ENCODE measurements around the gene ANKS3. TPM values are rescaled to one million over a fixed set of nuclear protein-coding genes. Genes with fewer than 3 reads are reported as not detected.
A peak's percentile ranks its signal among the peaks of the same experiment; 100 is the strongest.

Gene ANKS3
- total RNA-seq, 1 experiment from 2014 or later, result 35.0 TPM

GRCh38 chr16:4678596-4678995, 55.5 kb downstream of the ANKS3 start:
- intact Hi-C loops (cut with micrococcal nuclease), result no loop called here
- no peaks in the 10 kb centered on the region for H3K9me3 Mint-ChIP-seq (ENCODE audit: unreplicated experiment)
- DNase-seq (ENCODE audit: unreplicated experiment), result no peak
- BruUV-seq (replicated peaks), result no TSS peak
- CTCF ChIA-PET, result no interaction called here
- no peaks in the 10 kb centered on the region for H3K27me3 Mint-ChIP-seq (ENCODE audit: insufficient read depth, unreplicated experiment)
- H3K36me3 Mint-ChIP-seq (ENCODE audit: insufficient read depth, unreplicated experiment), result peaks cover 50% of the 10 kb centered on the region
- no peak for TF ChIP-seq CTCF (IDR thresholded peaks at IDR 0.05; ENCODE audit: unreplicated experiment)
- no peak overlapping the region for H3K27ac Mint-ChIP-seq (ENCODE audit: low read depth, unreplicated experiment)
- peak overlapping the region; percentile 52 for H3K4me3 Mint-ChIP-seq (ENCODE audit: unreplicated experiment)
- peaks cover 15% of the 10 kb centered on the region for H3K4me1 Mint-ChIP-seq (ENCODE audit: insufficient read depth, unreplicated experiment)
- POLR2A ChIA-PET, result no interaction called here

- BruUV-seq (replicated peaks), result no TSS peak
- peak overlapping the region; percentile 52 for H3K4me3 Mint-ChIP-seq (ENCODE audit: unreplicated experiment)
- DNase-seq (ENCODE audit: unreplicated experiment), result no peak
- ChIA-PET POLR2A (no interaction called here), CTCF (interaction anchor here (0.6 kb wide), 2 partner anchors 8 to 29 kb away, joined by 3 to 4 read pairs; no protein-coding TSS in a partner anchor)
- TF ChIP-seq CTCF (IDR thresholded peaks at IDR 0.05; ENCODE audit: unreplicated experiment), result no peak
- intact Hi-C loops (cut with micrococcal nuclease), result no loop called here
- H3K4me1 Mint-ChIP-seq (ENCODE audit: insufficient read depth, unreplicated experiment), result peaks cover 15% of the 10 kb centered on the region
- no peak overlapping the region for H3K27ac Mint-ChIP-seq (ENCODE audit: low read depth, unreplicated experiment)
- H3K9me3 Mint-ChIP-seq (ENCODE audit: unreplicated experiment), result no peaks in the 10 kb centered on the region
- H3K36me3 Mint-ChIP-seq (ENCODE audit: insufficient read depth, unreplicated experiment), result peaks cover 44% of the 10 kb centered on the region
- no peaks in the 10 kb centered on the region for H3K27me3 Mint-ChIP-seq (ENCODE audit: insufficient read depth, unreplicated experiment)
These were observed 56.1 kb downstream of the ANKS3 start for GRCh38 chr16:4677994-4678393.

GRCh38 chr16:4677390-4677789, 56.7 kb downstream of the ANKS3 start:
- H3K27me3 Mint-ChIP-seq (ENCODE audit: insufficient read depth, unreplicated experiment), result no peaks in the 10 kb centered on the region
- BruUV-seq (replicated peaks), result no TSS peak
- no peak for DNase-seq (ENCODE audit: unreplicated experiment)
- no peaks in the 10 kb centered on the region for H3K9me3 Mint-ChIP-seq (ENCODE audit: unreplicated experiment)
- intact Hi-C loops (cut with micrococcal nuclease), result no loop called here
- no peak for TF ChIP-seq CTCF (IDR thresholded peaks at IDR 0.05; ENCODE audit: unreplicated experiment)
- peaks cover 15% of the 10 kb centered on the region for H3K4me1 Mint-ChIP-seq (ENCODE audit: insufficient read depth, unreplicated experiment)
- no peak overlapping the region for H3K4me3 Mint-ChIP-seq (ENCODE audit: unreplicated experiment)
- ChIA-PET POLR2A (no interaction called here), CTCF (interaction anchor here (0.6 to 0.8 kb wide), 5 partner anchors 9 to 387 kb away, joined by 3 to 4 read pairs (median 3); no protein-coding TSS in a partner anchor)
- peaks cover 48% of the 10 kb centered on the region for H3K36me3 Mint-ChIP-seq (ENCODE audit: insufficient read depth, unreplicated experiment)
- no peak overlapping the region for H3K27ac Mint-ChIP-seq (ENCODE audit: low read depth, unreplicated experiment)

GRCh38 chr16:4676831-4677230, 57.2 kb downstream of the ANKS3 start:
- no peak for DNase-seq (ENCODE audit: unreplicated experiment)
- no peak overlapping the region for H3K4me3 Mint-ChIP-seq (ENCODE audit: unreplicated experiment)
- H3K27ac Mint-ChIP-seq (ENCODE audit: low read depth, unreplicated experiment), result no peak overlapping the region
- H3K27me3 Mint-ChIP-seq (ENCODE audit: insufficient read depth, unreplicated experiment), result no peaks in the 10 kb centered on the region
- CTCF ChIA-PET, result interaction anchor here (0.6 to 0.8 kb wide), 4 partner anchors 24 to 386 kb away, joined by 3 to 4 read pairs (median 3); no protein-coding TSS in a partner anchor
- H3K4me1 Mint-ChIP-seq (ENCODE audit: insufficient read depth, unreplicated experiment), result peaks cover 15% of the 10 kb centered on the region
- intact Hi-C loops (cut with micrococcal nuclease), result no loop called here
- H3K36me3 Mint-ChIP-seq (ENCODE audit: insufficient read depth, unreplicated experiment), result peaks cover 53% of the 10 kb centered on the region
- BruUV-seq (replicated peaks), result no TSS peak
- POLR2A ChIA-PET, result interaction anchor here (0.8 kb wide), 1 partner anchor 17 kb away, joined by 3 read pairs; no protein-coding TSS in a partner anchor
- no peak for TF ChIP-seq CTCF (IDR thresholded peaks at IDR 0.05; ENCODE audit: unreplicated experiment)
- H3K9me3 Mint-ChIP-seq (ENCODE audit: unreplicated experiment), result no peaks in the 10 kb centered on the region

All from MCF 10A (cell line).